Measurements from ENCODE around the gene CCDC34. TPM values are rescaled to one million over a fixed set of nuclear protein-coding genes. Genes with fewer than 3 reads are reported as not detected.

Gene CCDC34
- total and polyA plus RNA-seq, 2 of the 4 experiments (the other 2 are of a cell fraction), result 2.5 to 4.5 TPM

DNA sequence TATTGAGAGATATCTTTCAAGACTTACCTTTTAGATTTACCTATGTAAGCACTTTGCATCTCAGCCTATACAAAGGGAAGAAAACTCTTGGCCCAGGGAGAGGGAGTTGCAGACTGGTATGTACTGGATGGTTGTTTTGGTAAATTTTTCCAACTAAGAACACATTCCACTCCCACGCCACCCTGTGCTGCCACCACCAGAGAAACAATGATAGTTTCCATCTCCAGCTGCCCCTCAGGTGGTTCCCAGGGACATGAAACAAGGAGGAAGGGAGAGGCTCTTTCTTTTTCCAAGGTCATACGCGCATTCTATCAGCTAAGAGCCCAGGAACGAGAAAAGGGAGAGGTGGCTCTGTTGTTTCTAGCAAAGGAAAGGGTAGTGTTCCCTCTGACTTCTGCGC lies 34.4 kb downstream of the CCDC34 start:
- Histone ChIP-seq H4K20me1 (ENCODE audit: insufficient read depth, low read length) (no peaks in the 10 kb centered on the region), H3K27me3 (ENCODE audit: control insufficient read depth, insufficient read depth, low read length) (no peaks in the 10 kb centered on the region), H3K18ac (ENCODE audit: low read depth, low read length) (no peak overlapping the region), H3K4me3 (ENCODE audit: insufficient read depth, low read depth, low read length) (no peak overlapping the region), H3K14ac (replicated peaks; ENCODE audit: low read depth, low read length) (peak overlapping the region; percentile 56; the same call in 1 of the 2 replicates), H4K8ac (ENCODE audit: low read depth in 2 of 2, low read length in 2 of 2) (no peak overlapping the region), H3K4ac (ENCODE audit: low read depth, low read length) (no peak overlapping the region), H2BK20ac (ENCODE audit: low read depth, low read length) (no peak overlapping the region), H3K79me1 (ENCODE audit: low read depth in 1 of 2, low read length in 2 of 2) (no peaks in the 10 kb centered on the region), H2AK5ac (ENCODE audit: low read depth, low read length) (no peak overlapping the region), H2AK9ac (replicated peaks; ENCODE audit: low read depth, low read length, poor library complexity) (no peak overlapping the region), H2AFZ (replicated peaks; ENCODE audit: low read length, poor library complexity) (no peak overlapping the region), H3K27ac (ENCODE audit: insufficient read depth, low read length) (no peak overlapping the region), H3K9me1 (ENCODE audit: insufficient read depth, low read length) (no peaks in the 10 kb centered on the region; the same call in 1 of the 2 replicates), H3K9ac (ENCODE audit: low read depth, low read length) (no peak overlapping the region), H3K4me2 (ENCODE audit: low read depth, low read length) (no peak overlapping the region), H3K56ac (ENCODE audit: extremely low read depth, insufficient read depth, low read length) (no peak overlapping the region), H3K36me3 (ENCODE audit: control insufficient read depth, insufficient read depth, low read length) (no peaks in the 10 kb centered on the region), H2BK15ac (ENCODE audit: low read depth, low read length) (no peak overlapping the region), H4K91ac (ENCODE audit: insufficient read depth, low read depth, low read length) (no peak overlapping the region), H3K9me3 (ENCODE audit: control insufficient read depth, insufficient read depth, low read length) (no peaks in the 10 kb centered on the region), H3K23ac (ENCODE audit: low read depth, low read length) (no peak overlapping the region), H4K5ac (ENCODE audit: low read depth, low read length) (no peak overlapping the region), H2BK120ac (ENCODE audit: low read depth, low read length) (no peak overlapping the region), H3K4me1 (ENCODE audit: control insufficient read depth, insufficient read depth, low read length) (peaks cover 6% of the 10 kb centered on the region), H2BK5ac (ENCODE audit: low read depth, low read length, poor library complexity, severe bottlenecking) (no peak overlapping the region)
- no peak for TF ChIP-seq CTCF (conservative IDR thresholded peaks at IDR 0.05; ENCODE audit: low read depth, low read length)
- TF ChIP-seq USF2 (IDR thresholded peaks at IDR 0.05; ENCODE audit: low read depth, low read length), result no peak
- TF ChIP-seq CHD1 (IDR thresholded peaks at IDR 0.05; ENCODE audit: low read depth, low read length), result no peak
- TF ChIP-seq NFE2L2 (IDR thresholded peaks at IDR 0.05; ENCODE audit: low read depth, low read length), result no peak
- no peak for TF ChIP-seq POLR2A (IDR thresholded peaks at IDR 0.05; ENCODE audit: low read depth, low read length)
- no peak for TF ChIP-seq BHLHE40 (IDR thresholded peaks at IDR 0.05; ENCODE audit: low read depth, low read length)
- no peak for TF ChIP-seq MAZ (IDR thresholded peaks at IDR 0.05; ENCODE audit: borderline replicate concordance, low read depth, low read length)
- no peak for TF ChIP-seq FOS (IDR thresholded peaks at IDR 0.05; ENCODE audit: low read depth, low read length)
- no peak for TF ChIP-seq RFX5 (IDR thresholded peaks at IDR 0.05; ENCODE audit: low read depth, low read length)
- no peak for TF ChIP-seq MXI1 (IDR thresholded peaks at IDR 0.05; ENCODE audit: borderline replicate concordance, low read depth, low read length)
- no peak for TF ChIP-seq SMC3 (IDR thresholded peaks at IDR 0.05; ENCODE audit: low read depth, low read length)
- TF ChIP-seq ELK1 (IDR thresholded peaks at IDR 0.05; ENCODE audit: borderline replicate concordance, low read depth, low read length), result no peak
- TF ChIP-seq MAFK (IDR thresholded peaks at IDR 0.05; ENCODE audit: low read depth, low read length), result no peak
- TF ChIP-seq CEBPB (IDR thresholded peaks at IDR 0.05; ENCODE audit: low read depth, low read length), result no peak
- no peak for TF ChIP-seq RAD21 (IDR thresholded peaks at IDR 0.05; ENCODE audit: low read length)
- TF ChIP-seq RCOR1 (IDR thresholded peaks at IDR 0.05; ENCODE audit: insufficient replicate concordance, low read length), result no peak
- dilution Hi-C loops (cut with HindIII; ENCODE audit: low sequenced_read_pairs, unreplicated experiment) (no loop called here), intact Hi-C loops (cut with micrococcal nuclease) (no loop called here), in situ Hi-C loops (cut with MboI; ENCODE audit: low sequenced_read_pairs) (no loop called here)
- no peak for ATAC-seq (ENCODE audit: low read depth)
- ChIA-PET POLR2A (ENCODE audit: unreplicated experiment) (no interaction called here), CTCF (interaction anchor here (1.3 kb wide), 1 partner anchor 13 kb away, joined by 4 read pairs; no protein-coding TSS in a partner anchor)
- no TSS peak for BruUV-seq (replicated peaks)
- WGBS, 2 experiments (ENCODE audit: extremely low coverage in 2 of 2, insufficient read length in 1 of 2), result no CpG with 5 or more reads among the region's 5 CpGs
- DNase-seq, result no peak

All from IMR-90 (cell line).